GM21723 (cell line): ENCODE data around the gene FRY.
A peak's percentile ranks its signal among the peaks of the same experiment; 100 is the strongest.

Source experiments
- ATAC-seq: cut with Tn5 transposase; IDR thresholded peaks from one replicate; pipeline ENCODE4 v1.9.1; 2021; ENCODE audit warnings: mild to moderate bottlenecking, moderate library complexity; ENCODE audit not compliant: unreplicated experiment

FRY gene

GRCh38 chr13:32252812-32253438, 221.4 kb downstream of the FRY start:
- no peak for ATAC-seq

- no peak for ATAC-seq
These were observed 222.4 kb downstream of the FRY start for GRCh38 chr13:32253911-32254399.

GRCh38 chr13:32254416-32254815, 222.8 kb downstream of the FRY start:
- no peak for ATAC-seq

GRCh38 chr13:32254916-32255723, 223.5 kb downstream of the FRY start:
- ATAC-seq: no peak

- ATAC-seq: no peak
These were observed 224.1 kb downstream of the FRY start for GRCh38 chr13:32255724-32256109.

- no peak for ATAC-seq
These were observed 224.7 kb downstream of the FRY start for GRCh38 chr13:32256243-32256642.

- ATAC-seq: no peak
These were observed 226.1 kb downstream of the FRY start for GRCh38 chr13:32257649-32258048.

- no peak for ATAC-seq
These were observed 227.5 kb downstream of the FRY start for GRCh38 chr13:32259116-32259515.

GRCh38 chr13:32261567-32261966, 230.0 kb downstream of the FRY start:
- no peak for ATAC-seq

- no peak for ATAC-seq
These were observed 230.6 kb downstream of the FRY start for GRCh38 chr13:32262165-32262564.

GRCh38 chr13:32262619-32263018, 231.0 kb downstream of the FRY start:
- no peak for ATAC-seq

GRCh38 chr13:32264407-32264806, 232.8 kb downstream of the FRY start:
- no peak for ATAC-seq

GRCh38 chr13:32265726-32266125, 234.2 kb downstream of the FRY start:
- no peak for ATAC-seq

- no peak for ATAC-seq
These were observed 234.6 kb downstream of the FRY start for GRCh38 chr13:32266130-32266529.

- ATAC-seq: peak; percentile 65
These were observed 236.4 kb downstream of the FRY start for GRCh38 chr13:32267836-32268439.

GRCh38 chr13:32272021-32272683, 240.6 kb downstream of the FRY start:
- ATAC-seq: no peak

GRCh38 chr13:32277839-32278238, 246.3 kb downstream of the FRY start:
- no peak for ATAC-seq

GRCh38 chr13:32278426-32278825, 246.9 kb downstream of the FRY start:
- ATAC-seq: no peak

- ATAC-seq: no peak
These were observed 249.5 kb downstream of the FRY start for GRCh38 chr13:32281096-32281495.

- ATAC-seq: no peak
These were observed 250.6 kb downstream of the FRY start for GRCh38 chr13:32282096-32282711.
